Measurements from ENCODE around the gene HSD3B2. TPM values are rescaled to one million over a fixed set of nuclear protein-coding genes. Genes with fewer than 3 reads are reported as not detected.

The HSD3B2 gene
- total and polyA plus RNA-seq, 2 of the 8 experiments (the other 6 are each of a cell fraction or from before 2014, with no cell fraction given): not detected

DNA sequence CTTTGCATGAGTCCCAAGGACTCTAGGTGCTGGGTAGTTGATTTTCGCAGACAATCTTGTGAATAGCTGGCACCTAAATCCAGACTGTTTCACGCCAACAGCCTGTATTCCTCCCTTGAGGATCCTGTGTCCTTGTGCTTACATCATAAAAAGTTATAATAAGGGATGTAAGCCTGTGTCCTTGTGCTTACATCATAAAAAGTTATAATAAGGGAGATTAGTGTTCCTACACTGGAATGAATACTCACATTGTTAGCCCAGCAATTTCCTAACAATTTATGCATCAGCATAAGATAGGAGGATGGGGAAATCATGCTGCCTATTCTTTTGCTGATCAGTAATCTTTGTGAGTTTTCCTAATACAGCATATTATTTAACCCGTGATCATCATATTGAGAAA is 4.0 kb upstream of the HSD3B2 start:
- FAIRE-seq: no peak
- H3K79me1 ChIP-seq (ENCODE audit: low read depth, low read length): no peaks in the 10 kb centered on the region
- POLR2A ChIA-PET (ENCODE audit: partially characterized antibody): no interaction called here

More for the DNA sequence above, 4.0 kb upstream of the HSD3B2 start:
- DNase-seq (ENCODE audit: low read depth in 1 of 2, low spot score in 2 of 2): no peak
- Histone ChIP-seq H4K8ac (ENCODE audit: extremely low read depth, insufficient read depth, low read length) (no peak overlapping the region), H2BK120ac (replicated peaks; ENCODE audit: low read depth, low read length) (no peak overlapping the region), H3K9me3 (ENCODE audit: insufficient read depth in 2 of 2, low read depth in 1 of 2, low read length in 1 of 2) (no peaks in the 10 kb centered on the region), H3K4ac (replicated peaks; ENCODE audit: insufficient read length, low read depth, low read length) (no peak overlapping the region), H3K9ac (replicated peaks in 1 of 4; ENCODE audit: extremely low read depth in 1 of 4, low read depth in 3 of 4, low read length in 3 of 4) (no peak overlapping the region), H4K91ac (replicated peaks; ENCODE audit: insufficient read length, low read length) (no peak overlapping the region), H2AFZ (ENCODE audit: low read length) (no peak overlapping the region), H4K20me1 (replicated peaks in 1 of 2; ENCODE audit: control insufficient read depth in 1 of 2, insufficient read depth in 2 of 2, low read length in 2 of 2) (no peaks in the 10 kb centered on the region), H2BK5ac (ENCODE audit: low read depth, low read length) (no peak overlapping the region), H3K18ac (ENCODE audit: extremely low read depth, low read length) (no peak overlapping the region), H3K23ac (ENCODE audit: insufficient read length) (no peak overlapping the region), H3K4me2 (ENCODE audit: insufficient read depth in 1 of 2, low read depth in 2 of 2, low read length in 2 of 2) (no peak overlapping the region), H2AK5ac (ENCODE audit: low read depth, low read length) (no peak overlapping the region), H3K4me1 (replicated peaks in 1 of 4; ENCODE audit: control insufficient read depth in 3 of 4, insufficient read depth in 4 of 4, low read length in 3 of 4) (no peaks in the 10 kb centered on the region), H2BK20ac (ENCODE audit: low read length) (no peak overlapping the region), H3K4me3 (ENCODE audit: extremely low read depth in 1 of 4, insufficient read depth in 2 of 4, low read depth in 3 of 4, low read length in 4 of 4) (no peak overlapping the region), H3K14ac (ENCODE audit: insufficient read length) (no peak overlapping the region), H3K23me2 (ENCODE audit: low read depth, low read length) (no peaks in the 10 kb centered on the region), H3K79me2 (ENCODE audit: control insufficient read depth in 1 of 2, insufficient read depth in 2 of 2, low read length in 2 of 2) (no peaks in the 10 kb centered on the region), H2BK15ac (ENCODE audit: low read length) (no peak overlapping the region), H3K27me3 (replicated peaks in 1 of 4; ENCODE audit: control insufficient read depth in 3 of 4, extremely low read depth in 1 of 4, insufficient read depth in 3 of 4, low read length in 3 of 4) (no peaks in the 10 kb centered on the region), H4K5ac (ENCODE audit: insufficient read length, low read depth, low read length) (no peak overlapping the region), H3K56ac (replicated peaks; ENCODE audit: insufficient read length, low read depth, low read length) (no peak overlapping the region), H2BK12ac (ENCODE audit: low read depth, low read length) (no peak overlapping the region), H3K36me3 (ENCODE audit: control insufficient read depth in 2 of 4, insufficient read depth in 4 of 4, low read length in 3 of 4) (no peaks in the 10 kb centered on the region), H3K27ac (ENCODE audit: low read depth, low read length) (no peak overlapping the region)
- CTCF ChIA-PET (ENCODE audit: partially characterized antibody): interaction anchor here (0.6 kb wide), 1 partner anchor 23 kb away, joined by 3 read pairs; no protein-coding TSS in a partner anchor
- 87% methylated on average over 3 of the region's 3 CpGs; no CpG with 5 or more reads in 1 of the 2 experiments for WGBS, 2 experiments (ENCODE audit: extremely low coverage in 1 of 2, insufficient coverage in 1 of 2, insufficient read length in 1 of 2, insufficient replicate concordance in 2 of 2, low coverage in 1 of 2, low lambda C conversion rate in 2 of 2, missing lambda C conversion rate in 1 of 2)
- TF ChIP-seq SRF (IDR thresholded peaks at IDR 0.05; ENCODE audit: low read depth, low read length): no peak

Measured in H1 (cell line).